Ovary (tissue), 9 donors: ENCODE measurements around the gene FLVCR2. TPM values are rescaled to one million over a fixed set of nuclear protein-coding genes. Genes with fewer than 3 reads are reported as not detected.
A peak's percentile ranks its signal among the peaks of the same experiment; 100 is the strongest.

Source experiments
- DNase-seq, 5 donors: peaks; one replicate each; pipeline ENCODE4 v3.0.0-alpha.2; 2019 to 2020
- H3K27ac ChIP-seq, 2 donors: fragments of 200-600 bp; one replicate each; pipeline versions ENCODE4 v1.5.1 to v1.8.0; 2019 to 2022
- H3K27me3 ChIP-seq: fragments of 200-600 bp; one replicate; pipeline ENCODE4 v1.8.0; 2022
- H3K36me3 ChIP-seq: fragments of 200-600 bp; sonication (generic); one replicate; pipeline ENCODE4 v1.5.1; 2019
- H3K4me1 ChIP-seq: one replicate; pipeline ENCODE4 v1.8.1; 2013; ENCODE audit warnings: mild to moderate bottlenecking, moderate library complexity; ENCODE audit not compliant: insufficient read depth
- H3K4me3 ChIP-seq: fragments of 200-600 bp; sonication (generic); one replicate; pipeline ENCODE4 v1.5.1; 2017
- H3K9me3 ChIP-seq, 2 donors: fragments of 200-600 bp in 1 of 2; sonication (generic) in 1 of 2; one replicate each; pipeline versions ENCODE4 v1.5.1 to v1.8.1; 2013 to 2019; ENCODE audit warnings: mild to moderate bottlenecking in 1 of 2, moderate library complexity in 1 of 2
- EP300 ChIP-seq: sonication (generic); formaldehyde crosslinking; IDR thresholded peaks from one replicate; pipeline ENCODE4 v1.6.1; 2017; ENCODE audit warnings: antibody characterized with exemption
- POLR2A ChIP-seq: fragments of 450-650 bp; IDR thresholded peaks from one replicate; pipeline ENCODE4 v1.6.1; 2017; ENCODE audit warnings: antibody characterized with exemption, mild to moderate bottlenecking, moderate library complexity
- WGBS, 3 donors: extraction: QIAGEN DNeasy Blood & Tissue Kit in 1 of 3; methylation state at CpG; one replicate each; pipeline versions ENCODE4 v1.1.5 to v1.1.7; 2013 to 2017; 5-methylcytosine and 5-hydroxymethylcytosine counted together
- intact Hi-C, 4 donors: fragments of 100-400 bp; cut with DNase I; formaldehyde crosslinking; loops; one replicate each; pipeline versions ENCODE4 v1.11.0 to v1.15.1; 2022 to 2023
- polyA plus RNA-seq, 2 donors: library from polyadenylated mRNA; stranded (reverse); fragments of 200-250 nt in 1 of 2; fragments of 350-450 nt in 1 of 2; fragmentation: Illumina TruSeq in 1 of 2; extraction: RNeasy Lipid Tissue Mini Kit (QIAGEN cat#74804) in 1 of 2; gene quantifications; one replicate each; pipeline ENCODE4 v1.2.3, GENCODE V29; 2013 to 2014
- total RNA-seq, 7 donors: library from RNA; depleted of rRNA in 2 of 7; stranded (reverse); fragments of >200 nt in 2 of 7; fragmentation: NEBNext Ultra II Directional in 3 of 7; extraction: Animal tissue kit (Norgen Biotek cat#: 25700) in 3 of 7; gene quantifications; one replicate each; pipeline versions ENCODE4 v1.1.0 to v1.2.4, GENCODE V29; 2016 to 2023
- TF ChIP-seq, protein P1 (sequence below), 3 donors: fragments of 450-650 bp in 2 of 3; fragments of 200-600 bp in 1 of 3; IDR thresholded peaks; one replicate each; pipeline versions ENCODE4 v1.5.1 to v1.8.0; 2016 to 2022; ENCODE audit warnings: antibody characterized with exemption in 3 of 3, mild to moderate bottlenecking in 1 of 3
- donor health status: DM: no; HTN: no; CAD: no; lungs with moderate emphysema.
- donor health status: DM: no; HTN: no; CAD: no.
- donor health status: Bipolar disorder and iron deficiency.
- donor health status: DM: yes; HTN: yes; CAD: no.
- donor health status: DM: no; HTN: no; CAD: no.
- donor health status: DM: yes; HTN: yes; CAD: no.

Gene FLVCR2
- total and polyA plus RNA-seq, 9 donors, result 1.5 to 18.4 (median 4.4) TPM

DNA sequence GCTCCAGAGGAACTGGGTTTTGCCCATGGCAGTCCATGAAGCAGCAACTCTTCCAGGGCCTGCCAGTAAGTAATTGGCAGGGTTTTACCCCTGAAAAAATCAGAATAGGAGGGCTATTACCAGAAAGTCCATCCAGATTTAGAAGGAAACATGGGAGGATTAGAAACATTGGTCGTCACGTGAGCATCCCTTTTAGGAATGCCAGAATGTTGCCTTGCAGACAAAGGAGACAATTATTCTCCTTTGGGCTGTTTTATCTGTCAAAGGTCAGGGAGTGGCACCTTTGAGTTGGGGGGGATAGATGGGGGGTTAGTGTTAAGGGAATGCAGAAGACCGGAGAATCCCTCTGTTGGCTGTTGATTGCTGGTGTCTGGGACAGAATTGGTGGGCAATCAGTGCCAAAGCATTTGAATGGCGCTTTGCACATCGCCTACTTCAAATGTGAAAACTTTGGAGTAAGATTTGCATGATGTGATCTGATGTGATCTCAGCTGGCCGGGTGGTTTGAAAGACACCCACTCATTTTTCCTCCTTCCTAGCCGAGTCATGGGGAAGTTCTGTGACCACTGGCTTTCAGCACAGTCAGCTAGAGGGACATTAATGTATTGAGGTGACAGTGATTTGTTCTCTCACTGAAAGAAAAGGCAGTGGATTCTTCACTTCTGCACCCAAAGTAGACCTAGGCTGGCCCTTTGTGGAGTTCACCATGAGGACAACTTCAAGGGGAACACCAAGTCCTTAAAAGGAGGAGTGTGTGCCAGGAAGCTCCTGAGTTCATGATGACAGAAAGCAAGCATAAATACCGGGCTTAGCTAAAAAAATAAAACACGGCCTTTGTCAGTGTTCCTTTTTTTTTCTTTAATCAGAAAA is 31.4 kb downstream of the FLVCR2 start:
- TF ChIP-seq, protein P1, sequence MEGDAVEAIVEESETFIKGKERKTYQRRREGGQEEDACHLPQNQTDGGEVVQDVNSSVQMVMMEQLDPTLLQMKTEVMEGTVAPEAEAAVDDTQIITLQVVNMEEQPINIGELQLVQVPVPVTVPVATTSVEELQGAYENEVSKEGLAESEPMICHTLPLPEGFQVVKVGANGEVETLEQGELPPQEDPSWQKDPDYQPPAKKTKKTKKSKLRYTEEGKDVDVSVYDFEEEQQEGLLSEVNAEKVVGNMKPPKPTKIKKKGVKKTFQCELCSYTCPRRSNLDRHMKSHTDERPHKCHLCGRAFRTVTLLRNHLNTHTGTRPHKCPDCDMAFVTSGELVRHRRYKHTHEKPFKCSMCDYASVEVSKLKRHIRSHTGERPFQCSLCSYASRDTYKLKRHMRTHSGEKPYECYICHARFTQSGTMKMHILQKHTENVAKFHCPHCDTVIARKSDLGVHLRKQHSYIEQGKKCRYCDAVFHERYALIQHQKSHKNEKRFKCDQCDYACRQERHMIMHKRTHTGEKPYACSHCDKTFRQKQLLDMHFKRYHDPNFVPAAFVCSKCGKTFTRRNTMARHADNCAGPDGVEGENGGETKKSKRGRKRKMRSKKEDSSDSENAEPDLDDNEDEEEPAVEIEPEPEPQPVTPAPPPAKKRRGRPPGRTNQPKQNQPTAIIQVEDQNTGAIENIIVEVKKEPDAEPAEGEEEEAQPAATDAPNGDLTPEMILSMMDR (IDR thresholded peaks at IDR 0.05), result no peak
- TF ChIP-seq POLR2A (no peak), EP300 (no peak)
- 64 to 70% (median 66%) methylated on average over 9 of the region's 9 CpGs for WGBS, 3 donors

DNA sequence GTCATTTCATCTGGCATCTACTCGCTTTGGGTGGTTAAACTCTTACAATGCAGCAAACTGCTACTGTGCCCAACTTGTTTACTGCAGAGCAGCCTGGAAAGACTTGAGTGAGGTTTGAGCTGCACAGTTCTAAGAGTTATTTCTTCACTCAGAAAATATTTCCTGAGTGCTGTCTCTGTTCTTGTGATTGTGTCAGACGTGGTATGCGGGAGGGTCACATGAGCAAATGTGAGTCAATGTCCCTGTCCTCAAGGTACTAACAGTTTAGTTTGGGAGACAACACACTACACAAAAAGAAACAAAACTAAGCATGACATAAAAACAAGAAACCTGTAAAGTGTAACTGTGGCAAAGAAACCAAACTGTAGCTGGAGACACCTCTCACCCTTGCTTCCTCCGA is 32.4 kb downstream of the FLVCR2 start:
- Histone ChIP-seq H3K27me3 (no peaks in the 10 kb centered on the region), H3K9me3 (no peaks in the 10 kb centered on the region), H3K36me3 (no peaks in the 10 kb centered on the region), H3K4me3 (no peak overlapping the region), H3K4me1 (no peaks in the 10 kb centered on the region), H3K27ac (no peak overlapping the region)
- no peak for DNase-seq
- no peak for TF ChIP-seq POLR2A
- TF ChIP-seq, protein P1 (IDR thresholded peaks at IDR 0.05), result no peak
- TF ChIP-seq EP300, result no peak
- intact Hi-C loops, result no loop called here
- 77 to 86% (median 82%) methylated on average over 4 of the region's 4 CpGs for WGBS, 3 donors

More for the DNA sequence above, 31.4 kb downstream of the FLVCR2 start:
- no peaks in the 10 kb centered on the region for H3K36me3 ChIP-seq
- intact Hi-C loops, result no loop called here
- no peak overlapping the region for H3K4me3 ChIP-seq
- H3K9me3 ChIP-seq, result no peaks in the 10 kb centered on the region
- H3K27me3 ChIP-seq, result no peaks in the 10 kb centered on the region
- peak in 1 of 5 donors; percentile 14 for DNase-seq
- no peaks in the 10 kb centered on the region for H3K4me1 ChIP-seq
- H3K27ac ChIP-seq, result no peak overlapping the region

DNA sequence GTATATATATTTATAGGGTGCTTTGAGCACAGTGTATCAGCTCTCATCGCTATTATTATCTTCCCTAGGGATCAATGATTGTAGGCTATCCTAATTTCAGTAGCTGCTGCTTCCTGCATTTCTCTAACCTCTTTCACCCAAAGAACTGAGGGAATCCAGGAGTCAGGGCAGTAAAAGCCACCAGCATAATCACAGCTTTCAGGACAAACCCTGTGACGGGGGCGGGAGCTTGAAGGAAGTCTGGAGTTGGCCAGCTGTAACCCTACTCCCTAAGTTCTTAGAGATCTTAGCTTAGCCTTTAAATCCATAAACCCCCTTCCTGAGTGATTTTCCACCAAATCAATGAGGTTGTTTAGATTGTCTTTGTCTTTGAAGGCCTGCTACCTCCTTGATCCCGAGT is 33.7 kb downstream of the FLVCR2 start:
- intact Hi-C loops, result no loop called here
- Histone ChIP-seq H3K27me3 (no peaks in the 10 kb centered on the region), H3K4me3 (no peak overlapping the region), H3K9me3 (no peaks in the 10 kb centered on the region), H3K4me1 (no peaks in the 10 kb centered on the region), H3K36me3 (no peaks in the 10 kb centered on the region), H3K27ac (no peak overlapping the region)
- TF ChIP-seq, protein P1 (IDR thresholded peaks at IDR 0.05), result no peak
- TF ChIP-seq EP300 (no peak), POLR2A (no peak)
- DNase-seq, result no peak
- 78 to 88% (median 82%) methylated on average over 4 of the region's 4 CpGs for WGBS, 3 donors

DNA sequence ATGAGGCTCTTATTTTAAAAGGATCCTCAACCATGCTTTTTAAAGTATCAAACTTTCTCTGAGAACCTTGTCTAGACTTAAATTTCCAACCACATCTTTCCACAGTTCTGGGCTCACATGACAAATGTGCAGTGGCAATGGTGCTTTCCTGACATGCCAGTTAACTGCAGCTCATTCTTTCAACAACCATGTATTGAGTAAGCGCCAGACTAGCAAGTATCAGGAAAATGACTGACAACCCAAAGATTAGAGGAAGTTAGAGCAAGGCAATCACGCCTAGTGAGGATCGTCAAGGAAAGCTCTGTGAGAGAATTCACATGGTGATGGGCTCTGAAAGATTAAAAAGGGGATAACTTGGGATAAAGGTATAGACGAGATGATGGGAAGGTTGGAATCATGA is 35.8 kb downstream of the FLVCR2 start:
- WGBS, 3 donors, result 68 to 70% (median 69%) methylated on average over 4 of the region's 4 CpGs
- no peaks in the 10 kb centered on the region for H3K27me3 ChIP-seq
- no peaks in the 10 kb centered on the region for H3K36me3 ChIP-seq
- no peaks in the 10 kb centered on the region for H3K4me1 ChIP-seq
- no peak for DNase-seq
- intact Hi-C loops, result no loop called here
- H3K27ac ChIP-seq, result no peak overlapping the region
- no peak overlapping the region for H3K4me3 ChIP-seq
- TF ChIP-seq, protein P1 (IDR thresholded peaks at IDR 0.05), result no peak
- no peak for TF ChIP-seq EP300
- no peak for TF ChIP-seq POLR2A
- no peaks in the 10 kb centered on the region for H3K9me3 ChIP-seq
